ENCODE data around the gene EVI5L.

EVI5L gene

GRCh38 chr19:7820588-7820987 lies 9.4 kb upstream of the EVI5L start:
- Histone ChIP-seq H3K4me3 (no peak overlapping the region), H3K36me3 (peaks cover 0 to 3% (median 0%) of the 10 kb centered on the region in 11 experiments; a peak in 1 of 22 replicates), H3K4me1 (peaks cover 2 to 12% (median 7%) of the 10 kb centered on the region in 10 experiments), H3K27ac (no peak overlapping the region), H3K9me3 (replicated peaks in 1 of 11) (peaks cover 18 to 39% (median 30%) of the 10 kb centered on the region in 11 experiments), H4K20me1 (no peaks in the 10 kb centered on the region), H3K9ac (no peak overlapping the region), H3K4me2 (no peak overlapping the region), H3K27me3 (no peaks in the 10 kb centered on the region)
- TF ChIP-seq Cebpa-rat (IDR thresholded peaks at IDR 0.05), result no peak

GRCh38 chr19:7822910-7823515 lies 7.0 kb upstream of the EVI5L start:
- Histone ChIP-seq H3K4me2 (no peak overlapping the region), H3K9ac (no peak overlapping the region), H3K36me3 (no peaks in the 10 kb centered on the region), H3K9me3 (replicated peaks in 1 of 11) (peaks cover 7 to 15% (median 11%) of the 10 kb centered on the region in 11 experiments), H3K27me3 (peaks cover 0 to 10% (median 0%) of the 10 kb centered on the region in 11 experiments; a peak in 6 of 22 replicates), H4K20me1 (no peaks in the 10 kb centered on the region), H3K4me3 (no peak overlapping the region), H3K27ac (no peak overlapping the region), H3K4me1 (peaks cover 0 to 9% (median 0%) of the 10 kb centered on the region in 10 experiments; a peak in 5 of 20 replicates)
- no peak for TF ChIP-seq Cebpa-rat (IDR thresholded peaks at IDR 0.05)

- Histone ChIP-seq H3K27ac (no peak overlapping the region), H4K20me1 (no peaks in the 10 kb centered on the region), H3K4me2 (no peak overlapping the region), H3K36me3 (no peaks in the 10 kb centered on the region), H3K4me1 (peaks cover 0 to 13% (median 5%) of the 10 kb centered on the region in 10 experiments; a peak in 14 of 20 replicates), H3K9me3 (replicated peaks in 1 of 11) (peaks cover under 1 to 7% (median 3%) of the 10 kb centered on the region in 11 experiments; a peak in 18 of 22 replicates), H3K27me3 (peaks cover 0 to 10% (median 0%) of the 10 kb centered on the region in 11 experiments; a peak in 6 of 22 replicates), H3K4me3 (no peak overlapping the region), H3K9ac (no peak overlapping the region)
- TF ChIP-seq Cebpa-rat (IDR thresholded peaks at IDR 0.05), result no peak
These were observed 6.2 kb upstream of the EVI5L start for GRCh38 chr19:7823686-7824301.

- H3K4me1 ChIP-seq, result peaks cover 33 to 44% (median 40%) of the 10 kb centered on the region in 10 experiments
- TF ChIP-seq Cebpa-rat (IDR thresholded peaks at IDR 0.05), result no peak
- H3K27ac ChIP-seq, result peak overlapping the region in 7 of 11 experiments; percentile 27 to 61 (median 41); a peak in 12 of 22 replicates
- peaks cover 0 to 23% (median 7%) of the 10 kb centered on the region in 11 experiments; a peak in 8 of 22 replicates for H4K20me1 ChIP-seq
- H3K4me3 ChIP-seq, result peak overlapping the region; percentile 47 to 86 (median 59); a peak in 19 of 20 replicates
- H3K36me3 ChIP-seq, result no peaks in the 10 kb centered on the region
- peak overlapping the region in 9 of 11 experiments; percentile 34 to 65 (median 56); a peak in 15 of 22 replicates for H3K9ac ChIP-seq
- H3K27me3 ChIP-seq, result peaks cover 0 to 10% (median 0%) of the 10 kb centered on the region in 11 experiments; a peak in 6 of 22 replicates
- peak overlapping the region; percentile 74 to 94 (median 86) for H3K4me2 ChIP-seq
- H3K9me3 ChIP-seq (replicated peaks in 1 of 11), result no peaks in the 10 kb centered on the region
These were observed 875 bp upstream of the EVI5L start for GRCh38 chr19:7829166-7829520.

DNA sequence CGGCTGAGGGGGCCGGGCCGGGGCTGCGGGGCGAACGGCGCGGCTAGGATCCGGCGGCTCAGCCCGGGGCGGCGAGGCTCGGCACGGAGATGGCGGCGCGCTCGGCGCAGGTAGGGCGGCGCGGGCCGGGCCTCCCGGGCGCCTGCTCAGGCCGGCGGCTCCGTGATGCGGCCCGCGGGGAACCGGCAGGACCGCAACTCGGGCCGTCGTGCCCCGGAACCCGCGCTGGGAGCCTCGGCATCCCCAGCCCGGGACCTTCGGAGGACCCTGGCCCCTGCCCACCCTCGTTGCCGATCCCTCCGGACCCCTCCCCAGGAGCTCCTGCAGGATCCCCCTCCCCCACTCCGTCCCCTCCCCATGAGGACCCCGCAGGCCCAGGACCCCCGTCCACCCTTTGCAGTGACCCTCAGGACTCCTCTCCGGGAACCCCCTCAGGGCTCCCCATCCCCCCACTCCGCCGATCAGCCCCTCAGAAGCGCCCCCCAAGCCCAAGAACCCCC lies 304 bp downstream of the EVI5L start:
- no peak for TF ChIP-seq Cebpa-rat (IDR thresholded peaks at IDR 0.05)
- Histone ChIP-seq H3K4me3 (peak overlapping the region; percentile 74 to 90 (median 81)), H3K4me2 (peak overlapping the region; percentile 58 to 86 (median 73)), H3K36me3 (no peaks in the 10 kb centered on the region), H3K9ac (peak overlapping the region; percentile 78 to 88 (median 86)), H3K9me3 (replicated peaks in 1 of 11) (no peaks in the 10 kb centered on the region), H4K20me1 (peaks cover 0 to 28% (median 7%) of the 10 kb centered on the region in 11 experiments; a peak in 8 of 22 replicates), H3K27ac (peak overlapping the region in 10 of 11 experiments; percentile 57 to 79 (median 67); a peak in 20 of 22 replicates), H3K4me1 (peaks cover 33 to 44% (median 40%) of the 10 kb centered on the region in 10 experiments), H3K27me3 (peaks cover 0 to 10% (median 0%) of the 10 kb centered on the region in 11 experiments; a peak in 6 of 22 replicates)

GRCh38 chr19:7830823-7831222 lies 805 bp downstream of the EVI5L start:
- H3K27me3 ChIP-seq, result peaks cover 0 to 10% (median 0%) of the 10 kb centered on the region in 11 experiments; a peak in 6 of 22 replicates
- peaks cover 0 to 28% (median 7%) of the 10 kb centered on the region in 11 experiments; a peak in 9 of 22 replicates for H4K20me1 ChIP-seq
- H3K9ac ChIP-seq, result peak overlapping the region; percentile 78 to 88 (median 86); a peak in 18 of 22 replicates
- H3K36me3 ChIP-seq, result no peaks in the 10 kb centered on the region
- H3K4me1 ChIP-seq, result peaks cover 33 to 47% (median 43%) of the 10 kb centered on the region in 10 experiments
- no peak for TF ChIP-seq Cebpa-rat (IDR thresholded peaks at IDR 0.05)
- H3K4me3 ChIP-seq, result peak overlapping the region; percentile 74 to 90 (median 81)
- H3K9me3 ChIP-seq (replicated peaks in 1 of 11), result no peaks in the 10 kb centered on the region
- peak overlapping the region in 2 of 11 experiments; percentile 72 to 79; a peak in 1 of 22 replicates for H3K27ac ChIP-seq
- H3K4me2 ChIP-seq, result peak overlapping the region; percentile 58 to 86 (median 73)

DNA sequence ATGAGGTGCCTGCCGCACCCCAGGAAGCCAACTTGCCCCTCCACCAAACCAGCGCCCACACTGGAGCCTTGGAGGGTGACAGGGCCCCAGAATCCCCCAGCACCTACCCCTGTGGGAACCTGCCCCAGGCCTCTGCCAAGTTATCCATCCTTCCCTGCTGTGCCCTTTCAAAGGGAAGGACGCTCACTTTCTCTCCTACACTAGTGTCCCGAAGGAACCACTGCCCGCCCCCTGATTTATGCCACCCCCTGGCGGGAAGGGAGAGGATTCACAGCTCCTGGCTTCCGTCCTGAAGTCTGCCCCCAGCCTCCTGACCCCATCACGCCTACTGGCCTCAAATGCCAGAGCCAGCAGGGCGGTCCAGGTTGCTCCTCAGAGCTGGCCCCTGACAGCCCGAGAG lies 1.4 kb downstream of the EVI5L start:
- peak overlapping the region in 5 of 11 experiments; percentile 11 to 88 (median 31); a peak in 6 of 22 replicates for H3K9ac ChIP-seq

DNA sequence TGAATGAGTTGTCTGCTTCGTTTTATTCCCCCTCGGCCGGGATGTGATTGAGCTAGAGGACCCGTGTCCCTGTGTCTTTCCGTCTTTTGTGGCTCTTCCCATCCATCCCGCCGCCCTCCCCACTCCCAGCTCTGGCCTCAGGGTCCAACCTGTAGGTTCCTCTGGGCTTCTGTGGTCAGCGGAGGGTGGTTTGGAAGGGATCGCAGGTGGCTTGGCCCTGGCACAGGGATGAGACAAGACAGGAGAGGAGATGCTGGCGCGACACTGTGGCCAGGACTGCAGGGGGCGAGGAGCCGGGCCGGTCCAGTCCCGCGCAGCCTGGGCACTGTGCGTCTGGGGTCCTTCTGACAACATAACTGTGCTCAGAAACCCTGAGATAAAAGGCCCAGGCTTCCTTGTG lies 2.0 kb downstream of the EVI5L start:
- no peak for TF ChIP-seq Cebpa-rat (IDR thresholded peaks at IDR 0.05)
- H3K27ac ChIP-seq, result no peak overlapping the region
- no peaks in the 10 kb centered on the region for H3K9me3 ChIP-seq (replicated peaks in 1 of 11)
- peaks cover 33 to 51% (median 48%) of the 10 kb centered on the region in 10 experiments for H3K4me1 ChIP-seq
- peak overlapping the region in 4 of 11 experiments; percentile 23 to 58 (median 34); a peak in 4 of 22 replicates for H3K9ac ChIP-seq
- no peak overlapping the region for H3K4me3 ChIP-seq
- H3K4me2 ChIP-seq, result peak overlapping the region; percentile 58 to 86 (median 71)
- no peaks in the 10 kb centered on the region for H3K36me3 ChIP-seq
- H4K20me1 ChIP-seq, result peaks cover 0 to 28% (median 7%) of the 10 kb centered on the region in 11 experiments; a peak in 9 of 22 replicates
- H3K27me3 ChIP-seq, result peaks cover 0 to 8% (median 0%) of the 10 kb centered on the region in 11 experiments; a peak in 6 of 22 replicates

More for the DNA sequence above, 1.4 kb downstream of the EVI5L start:
- Histone ChIP-seq H3K36me3 (no peaks in the 10 kb centered on the region), H3K27ac (no peak overlapping the region), H4K20me1 (peaks cover 0 to 28% (median 7%) of the 10 kb centered on the region in 11 experiments; a peak in 9 of 22 replicates), H3K27me3 (peaks cover 0 to 10% (median 0%) of the 10 kb centered on the region in 11 experiments; a peak in 6 of 22 replicates), H3K4me2 (peak overlapping the region; percentile 58 to 86 (median 73); a peak in 21 of 22 replicates), H3K9me3 (replicated peaks in 1 of 11) (no peaks in the 10 kb centered on the region), H3K4me1 (peaks cover 33 to 51% (median 48%) of the 10 kb centered on the region in 10 experiments), H3K4me3 (peak overlapping the region in 1 of 10 experiments; percentile 90; a peak in 1 of 20 replicates)
- TF ChIP-seq Cebpa-rat (IDR thresholded peaks at IDR 0.05), result no peak

Measured in BLaER1 treated with 17β-estradiol and CSF1 and Interleukin-3, amounts not matched to agents 10 nM and 100 nM (cell line).